Panc1 (cell line): ENCODE results near the gene CDH5. TPM values are rescaled to one million over a fixed set of nuclear protein-coding genes. Genes with fewer than 3 reads are reported as not detected.
A peak's percentile ranks its signal among the peaks of the same experiment; 100 is the strongest.

ENCODE experiments used
- ATAC-seq: fragments of 200-7000 bp; cut with Tn5 transposase; 2 replicates; pipeline ENCODE4 v1.9.1; 2020; ENCODE audit warnings: mild to moderate bottlenecking, moderate library complexity
- BruUV-seq: library from RNA; stranded (reverse); fragments of 400-500 nt; replicated peaks from 2 replicates; lab custom pipeline; 2021; lab: Mats Ljungman, UMichigan
- CTCF ChIA-PET: fragments of 300-600 bp; sonication (Branson Sonifier 250); formaldehyde crosslinking; loops from one replicate; lab custom pipeline; 2022; ENCODE audit warnings: antibody characterized with exemption; lab: Charles Lee
- POLR2A ChIA-PET: fragments of 300-600 bp; sonication (Branson Sonifier 250); formaldehyde crosslinking; loops from one replicate; lab custom pipeline; 2022; ENCODE audit warnings: antibody characterized with exemption; lab: Charles Lee
- DNase-seq: peaks from one replicate; pipeline ENCODE4 v3.0.0-alpha.2; 2010; ENCODE audit warnings: low read depth, low spot score
- H3K27ac ChIP-seq: 2 replicates; pipeline ENCODE4 v1.5.1; 2011; ENCODE audit warnings: mild to moderate bottlenecking, low read length, inconsistent platforms
- H3K27me3 ChIP-seq: fragments of 200-500 bp; sonication (Bioruptor generic); 2 replicates; pipeline ENCODE4 v1.6.0; 2014; ENCODE audit warnings: low read length, inconsistent platforms; ENCODE audit not compliant: control insufficient read depth, insufficient read depth
- H3K36me3 ChIP-seq: fragments of 200-500 bp; sonication (Bioruptor generic); 2 replicates; pipeline ENCODE4 v1.5.1; 2014; ENCODE audit warnings: inconsistent platforms, mild to moderate bottlenecking, low read length, moderate library complexity; ENCODE audit not compliant: control insufficient read depth, insufficient read depth
- H3K4me1 ChIP-seq: 2 replicates; pipeline ENCODE4 v1.5.1; 2011; ENCODE audit warnings: inconsistent platforms, mild to moderate bottlenecking, low read length, moderate library complexity; ENCODE audit not compliant: control insufficient read depth, insufficient read depth
- H3K4me3 ChIP-seq, 2 experiments: 2 replicates each; pipeline ENCODE4 v1.5.1; 2011 to 2012; ENCODE audit warnings: low read depth in 2 of 2, low read length in 2 of 2, mild to moderate bottlenecking in 2 of 2, inconsistent platforms in 1 of 2, moderate library complexity in 1 of 2
- H3K9me3 ChIP-seq: fragments of 200-500 bp; sonication (Bioruptor generic); 2 replicates; pipeline ENCODE4 v1.5.1; 2014; ENCODE audit warnings: low read depth, mild to moderate bottlenecking, inconsistent platforms, low read length, moderate library complexity; ENCODE audit not compliant: control insufficient read depth, insufficient read depth
- POLR2AphosphoS5 ChIP-seq: IDR thresholded peaks from 2 replicates; pipeline ENCODE4 v1.6.1; 2012; ENCODE audit warnings: mild to moderate bottlenecking, low read depth, low read length, moderate library complexity
- SIN3A ChIP-seq: IDR thresholded peaks from 2 replicates; pipeline ENCODE4 v1.6.1; 2012; ENCODE audit warnings: low read depth, mild to moderate bottlenecking, low read length, moderate library complexity, borderline replicate concordance; ENCODE audit not compliant: insufficient read depth
- TCF7L2 ChIP-seq: IDR thresholded peaks from 2 replicates; pipeline ENCODE4 v1.6.1; 2011; ENCODE audit warnings: mild to moderate bottlenecking, low read depth, low read length, inconsistent platforms
- in situ Hi-C: cut with HindIII; loops from 2 replicates; pipeline ENCODE4 v1.10.0; 2016; ENCODE audit warnings: low sequenced_read_pairs, low pct_unique_long_range_greater_than_20kb
- intact Hi-C: fragments of 100-400 bp; cut with micrococcal nuclease; formaldehyde crosslinking; loops from one replicate; pipeline ENCODE4 v1.10.0; 2022; ENCODE audit not compliant: unreplicated experiment
- total RNA-seq: library from RNA; stranded (reverse); gene quantifications from one replicate; pipeline ENCODE4 v1.2.1, GENCODE V29; 2021; ENCODE audit not compliant: unreplicated experiment
- TF ChIP-seq, protein P1 (sequence below): fragments of 450-650 bp; IDR thresholded peaks from 2 replicates; pipeline ENCODE4 v1.5.1; 2017; ENCODE audit warnings: mild to moderate bottlenecking
- TF ChIP-seq, protein P2 (sequence below), 2 experiments: IDR thresholded peaks; 2 replicates each; pipeline ENCODE4 v1.6.1; 2011 to 2012; ENCODE audit warnings: low read depth in 2 of 2, control low read depth in 1 of 2, low read length in 1 of 2, mild to moderate bottlenecking in 1 of 2, moderate library complexity in 1 of 2; ENCODE audit not compliant: insufficient read depth in 1 of 2

Gene CDH5
- total RNA-seq, 1 experiment from 2014 or later, result 0.18 TPM

DNA sequence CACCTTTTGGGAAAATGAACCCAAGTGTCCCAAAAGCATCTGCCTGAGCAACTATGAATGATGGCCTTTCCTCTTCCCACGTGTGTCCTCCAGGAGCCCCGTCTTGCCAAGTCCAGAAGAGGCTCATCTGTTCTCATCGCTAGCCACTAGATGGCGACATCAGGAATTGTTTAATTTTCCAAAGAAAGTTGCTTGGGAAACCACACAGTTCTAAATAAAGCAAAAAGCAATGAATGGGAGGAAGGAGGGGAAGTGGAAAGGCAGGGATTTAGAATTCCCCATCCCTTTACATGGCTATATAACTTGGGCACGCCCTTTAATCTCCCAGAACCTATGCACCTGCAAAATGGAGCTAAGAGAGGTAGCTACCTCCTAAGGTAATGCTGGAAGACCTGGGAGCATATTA lies 9.0 kb upstream of the CDH5 start:
- intact Hi-C loops (no loop called here), in situ Hi-C loops (no loop called here)
- TF ChIP-seq, protein P1, sequence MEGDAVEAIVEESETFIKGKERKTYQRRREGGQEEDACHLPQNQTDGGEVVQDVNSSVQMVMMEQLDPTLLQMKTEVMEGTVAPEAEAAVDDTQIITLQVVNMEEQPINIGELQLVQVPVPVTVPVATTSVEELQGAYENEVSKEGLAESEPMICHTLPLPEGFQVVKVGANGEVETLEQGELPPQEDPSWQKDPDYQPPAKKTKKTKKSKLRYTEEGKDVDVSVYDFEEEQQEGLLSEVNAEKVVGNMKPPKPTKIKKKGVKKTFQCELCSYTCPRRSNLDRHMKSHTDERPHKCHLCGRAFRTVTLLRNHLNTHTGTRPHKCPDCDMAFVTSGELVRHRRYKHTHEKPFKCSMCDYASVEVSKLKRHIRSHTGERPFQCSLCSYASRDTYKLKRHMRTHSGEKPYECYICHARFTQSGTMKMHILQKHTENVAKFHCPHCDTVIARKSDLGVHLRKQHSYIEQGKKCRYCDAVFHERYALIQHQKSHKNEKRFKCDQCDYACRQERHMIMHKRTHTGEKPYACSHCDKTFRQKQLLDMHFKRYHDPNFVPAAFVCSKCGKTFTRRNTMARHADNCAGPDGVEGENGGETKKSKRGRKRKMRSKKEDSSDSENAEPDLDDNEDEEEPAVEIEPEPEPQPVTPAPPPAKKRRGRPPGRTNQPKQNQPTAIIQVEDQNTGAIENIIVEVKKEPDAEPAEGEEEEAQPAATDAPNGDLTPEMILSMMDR, result peak; percentile 82
- TF ChIP-seq POLR2AphosphoS5, result no peak
- TF ChIP-seq, protein P2, sequence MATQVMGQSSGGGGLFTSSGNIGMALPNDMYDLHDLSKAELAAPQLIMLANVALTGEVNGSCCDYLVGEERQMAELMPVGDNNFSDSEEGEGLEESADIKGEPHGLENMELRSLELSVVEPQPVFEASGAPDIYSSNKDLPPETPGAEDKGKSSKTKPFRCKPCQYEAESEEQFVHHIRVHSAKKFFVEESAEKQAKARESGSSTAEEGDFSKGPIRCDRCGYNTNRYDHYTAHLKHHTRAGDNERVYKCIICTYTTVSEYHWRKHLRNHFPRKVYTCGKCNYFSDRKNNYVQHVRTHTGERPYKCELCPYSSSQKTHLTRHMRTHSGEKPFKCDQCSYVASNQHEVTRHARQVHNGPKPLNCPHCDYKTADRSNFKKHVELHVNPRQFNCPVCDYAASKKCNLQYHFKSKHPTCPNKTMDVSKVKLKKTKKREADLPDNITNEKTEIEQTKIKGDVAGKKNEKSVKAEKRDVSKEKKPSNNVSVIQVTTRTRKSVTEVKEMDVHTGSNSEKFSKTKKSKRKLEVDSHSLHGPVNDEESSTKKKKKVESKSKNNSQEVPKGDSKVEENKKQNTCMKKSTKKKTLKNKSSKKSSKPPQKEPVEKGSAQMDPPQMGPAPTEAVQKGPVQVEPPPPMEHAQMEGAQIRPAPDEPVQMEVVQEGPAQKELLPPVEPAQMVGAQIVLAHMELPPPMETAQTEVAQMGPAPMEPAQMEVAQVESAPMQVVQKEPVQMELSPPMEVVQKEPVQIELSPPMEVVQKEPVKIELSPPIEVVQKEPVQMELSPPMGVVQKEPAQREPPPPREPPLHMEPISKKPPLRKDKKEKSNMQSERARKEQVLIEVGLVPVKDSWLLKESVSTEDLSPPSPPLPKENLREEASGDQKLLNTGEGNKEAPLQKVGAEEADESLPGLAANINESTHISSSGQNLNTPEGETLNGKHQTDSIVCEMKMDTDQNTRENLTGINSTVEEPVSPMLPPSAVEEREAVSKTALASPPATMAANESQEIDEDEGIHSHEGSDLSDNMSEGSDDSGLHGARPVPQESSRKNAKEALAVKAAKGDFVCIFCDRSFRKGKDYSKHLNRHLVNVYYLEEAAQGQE (IDR thresholded peaks at IDR 0.05; ENCODE audit: insufficient read depth in 1 of 2, low read depth in 2 of 2, low read length in 1 of 2), result no peak
- ATAC-seq (peak; percentile 74), DNase-seq (no peak)
- CTCF ChIA-PET, result interaction anchor here (0.5 kb wide), 1 partner anchor 16 kb away, joined by 6 read pairs; no protein-coding TSS in a partner anchor
- H3K4me3 ChIP-seq, result no peak overlapping the region
- POLR2A ChIA-PET, result no interaction called here
- H3K4me1 ChIP-seq, result no peaks in the 10 kb centered on the region
- no peak overlapping the region for H3K27ac ChIP-seq
- H3K27me3 ChIP-seq, result no peaks in the 10 kb centered on the region
- no peaks in the 10 kb centered on the region for H3K9me3 ChIP-seq
- no peaks in the 10 kb centered on the region for H3K36me3 ChIP-seq
- no TSS peak for BruUV-seq

DNA sequence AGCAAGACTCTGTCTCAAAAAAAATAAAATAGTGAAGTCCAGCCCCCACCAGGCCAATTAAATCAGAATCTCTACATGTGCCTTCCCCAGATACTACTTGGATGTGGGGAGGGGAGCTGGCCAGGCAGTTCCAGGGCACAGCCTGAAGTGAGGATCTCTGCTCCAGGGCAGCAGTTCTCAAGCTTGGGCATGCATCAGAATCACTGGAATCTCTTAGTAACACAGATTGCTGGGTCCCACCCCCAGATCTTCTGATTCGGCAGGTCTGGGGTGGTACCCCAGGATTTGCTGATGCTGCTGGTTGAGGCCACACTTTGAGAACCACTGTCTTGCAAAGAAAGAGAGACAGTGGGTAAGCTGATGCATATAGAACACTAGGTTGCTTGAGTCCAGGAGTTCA lies 8.3 kb upstream of the CDH5 start:
- ChIA-PET CTCF (interaction anchor here (0.5 kb wide), 1 partner anchor 15 kb away, joined by 6 read pairs; no protein-coding TSS in a partner anchor), POLR2A (interaction anchor here (0.7 kb wide), 1 partner anchor 33 kb away, joined by 5 read pairs; no protein-coding TSS in a partner anchor)
- intact Hi-C loops, result no loop called here
- DNase-seq (no peak), ATAC-seq (no peak)
- Histone ChIP-seq H3K27me3 (no peaks in the 10 kb centered on the region), H3K4me3 (no peak overlapping the region), H3K4me1 (no peaks in the 10 kb centered on the region), H3K27ac (no peak overlapping the region), H3K9me3 (no peaks in the 10 kb centered on the region), H3K36me3 (no peaks in the 10 kb centered on the region)
- in situ Hi-C loops, result no loop called here
- BruUV-seq, result no TSS peak
- TF ChIP-seq POLR2AphosphoS5, result no peak
- TF ChIP-seq SIN3A, result no peak
- TF ChIP-seq, protein P2 (IDR thresholded peaks at IDR 0.05; ENCODE audit: insufficient read depth in 1 of 2, low read depth in 2 of 2, low read length in 1 of 2), result no peak
- TF ChIP-seq, protein P1, result no peak
- TF ChIP-seq TCF7L2, result no peak
